ENCODE measurements around the gene PPEF1.

The PPEF1 gene

GRCh38 chrX:18681996-18682395 is 25.4 kb upstream of the PPEF1 start:
- Histone ChIP-seq H3K27ac (ENCODE audit: low read length) (no peak overlapping the region), H3K36me3 (ENCODE audit: control insufficient read depth, low read depth, low read length) (no peaks in the 10 kb centered on the region), H3K27me3 (ENCODE audit: control insufficient read depth, insufficient read depth, low read length) (no peaks in the 10 kb centered on the region), H3K9me3 (ENCODE audit: control insufficient read depth, low read depth, low read length) (peaks cover 4% of the 10 kb centered on the region), H3K4me3 (ENCODE audit: low read length) (no peak overlapping the region), H3K4me1 (ENCODE audit: control insufficient read depth, low read depth, low read length) (peaks cover 3% of the 10 kb centered on the region), H3K9ac (ENCODE audit: low read length) (no peak overlapping the region)

GRCh38 chrX:18682979-18683387 is 24.5 kb upstream of the PPEF1 start:
- no peak overlapping the region for H3K9ac ChIP-seq (ENCODE audit: low read length)
- H3K36me3 ChIP-seq (ENCODE audit: control insufficient read depth, low read depth, low read length) = no peaks in the 10 kb centered on the region
- no peak overlapping the region for H3K4me3 ChIP-seq (ENCODE audit: low read length)
- peaks cover 8% of the 10 kb centered on the region for H3K9me3 ChIP-seq (ENCODE audit: control insufficient read depth, low read depth, low read length)
- H3K27me3 ChIP-seq (ENCODE audit: control insufficient read depth, insufficient read depth, low read length) = no peaks in the 10 kb centered on the region
- H3K4me1 ChIP-seq (ENCODE audit: control insufficient read depth, low read depth, low read length) = peaks cover 3% of the 10 kb centered on the region
- H3K27ac ChIP-seq (ENCODE audit: low read length) = no peak overlapping the region

GRCh38 chrX:18687856-18688495 is 19.5 kb upstream of the PPEF1 start:
- H3K27me3 ChIP-seq (ENCODE audit: control insufficient read depth, insufficient read depth, low read length) = no peaks in the 10 kb centered on the region

GRCh38 chrX:18691431-18691830 is 16.0 kb upstream of the PPEF1 start:
- Histone ChIP-seq H3K27ac (ENCODE audit: low read length) (no peak overlapping the region), H3K9me3 (ENCODE audit: control insufficient read depth, low read depth, low read length) (peaks cover 37% of the 10 kb centered on the region), H3K4me3 (ENCODE audit: low read length) (no peak overlapping the region), H3K9ac (ENCODE audit: low read length) (no peak overlapping the region), H3K27me3 (ENCODE audit: control insufficient read depth, insufficient read depth, low read length) (no peaks in the 10 kb centered on the region), H3K36me3 (ENCODE audit: control insufficient read depth, low read depth, low read length) (no peaks in the 10 kb centered on the region), H3K4me1 (ENCODE audit: control insufficient read depth, low read depth, low read length) (peaks cover 3% of the 10 kb centered on the region)

More at GRCh38 chrX:18687856-18688495, 19.5 kb upstream of the PPEF1 start:
- peaks cover 3% of the 10 kb centered on the region for H3K4me1 ChIP-seq (ENCODE audit: control insufficient read depth, low read depth, low read length)
- H3K36me3 ChIP-seq (ENCODE audit: control insufficient read depth, low read depth, low read length) = no peaks in the 10 kb centered on the region
- H3K4me3 ChIP-seq (ENCODE audit: low read length) = no peak overlapping the region
- H3K9ac ChIP-seq (ENCODE audit: low read length) = no peak overlapping the region
- no peak overlapping the region for H3K27ac ChIP-seq (ENCODE audit: low read length)
- peaks cover 18% of the 10 kb centered on the region for H3K9me3 ChIP-seq (ENCODE audit: control insufficient read depth, low read depth, low read length)

- H3K27ac ChIP-seq (ENCODE audit: low read length) = no peak overlapping the region
Observed at GRCh38 chrX:18692541-18692940, 14.9 kb upstream of the PPEF1 start.

GRCh38 chrX:18696653-18697052 is 10.8 kb upstream of the PPEF1 start:
- Histone ChIP-seq H3K36me3 (ENCODE audit: control insufficient read depth, low read depth, low read length) (no peaks in the 10 kb centered on the region), H3K27me3 (ENCODE audit: control insufficient read depth, insufficient read depth, low read length) (no peaks in the 10 kb centered on the region)

More at GRCh38 chrX:18692541-18692940, 14.9 kb upstream of the PPEF1 start:
- Histone ChIP-seq H3K4me3 (ENCODE audit: low read length) (no peak overlapping the region), H3K4me1 (ENCODE audit: control insufficient read depth, low read depth, low read length) (no peaks in the 10 kb centered on the region), H3K36me3 (ENCODE audit: control insufficient read depth, low read depth, low read length) (no peaks in the 10 kb centered on the region), H3K9me3 (ENCODE audit: control insufficient read depth, low read depth, low read length) (peaks cover 34% of the 10 kb centered on the region), H3K27me3 (ENCODE audit: control insufficient read depth, insufficient read depth, low read length) (no peaks in the 10 kb centered on the region), H3K9ac (ENCODE audit: low read length) (no peak overlapping the region)

GRCh38 chrX:18698737-18699650 is 8.5 kb upstream of the PPEF1 start:
- H3K4me3 ChIP-seq (ENCODE audit: low read length) = no peak overlapping the region
- H3K36me3 ChIP-seq (ENCODE audit: control insufficient read depth, low read depth, low read length) = no peaks in the 10 kb centered on the region
- H3K9ac ChIP-seq (ENCODE audit: low read length) = no peak overlapping the region
- H3K27ac ChIP-seq (ENCODE audit: low read length) = no peak overlapping the region
- no peaks in the 10 kb centered on the region for H3K27me3 ChIP-seq (ENCODE audit: control insufficient read depth, insufficient read depth, low read length)
- no peaks in the 10 kb centered on the region for H3K4me1 ChIP-seq (ENCODE audit: control insufficient read depth, low read depth, low read length)
- H3K9me3 ChIP-seq (ENCODE audit: control insufficient read depth, low read depth, low read length) = peaks cover 26% of the 10 kb centered on the region

More at GRCh38 chrX:18696653-18697052, 10.8 kb upstream of the PPEF1 start:
- Histone ChIP-seq H3K4me3 (ENCODE audit: low read length) (no peak overlapping the region), H3K27ac (ENCODE audit: low read length) (no peak overlapping the region), H3K9me3 (ENCODE audit: control insufficient read depth, low read depth, low read length) (peaks cover 29% of the 10 kb centered on the region), H3K9ac (ENCODE audit: low read length) (no peak overlapping the region), H3K4me1 (ENCODE audit: control insufficient read depth, low read depth, low read length) (no peaks in the 10 kb centered on the region)

- H3K9ac ChIP-seq (ENCODE audit: low read length) = no peak overlapping the region
- no peak overlapping the region for H3K4me3 ChIP-seq (ENCODE audit: low read length)
- H3K36me3 ChIP-seq (ENCODE audit: control insufficient read depth, low read depth, low read length) = no peaks in the 10 kb centered on the region
- no peaks in the 10 kb centered on the region for H3K27me3 ChIP-seq (ENCODE audit: control insufficient read depth, insufficient read depth, low read length)
- H3K4me1 ChIP-seq (ENCODE audit: control insufficient read depth, low read depth, low read length) = no peaks in the 10 kb centered on the region
- peaks cover 10% of the 10 kb centered on the region for H3K9me3 ChIP-seq (ENCODE audit: control insufficient read depth, low read depth, low read length)
- H3K27ac ChIP-seq (ENCODE audit: low read length) = no peak overlapping the region
Observed at GRCh38 chrX:18701621-18702361, 5.7 kb upstream of the PPEF1 start.

GRCh38 chrX:18702362-18703195 is 4.9 kb upstream of the PPEF1 start:
- Histone ChIP-seq H3K9me3 (ENCODE audit: control insufficient read depth, low read depth, low read length) (peaks cover 16% of the 10 kb centered on the region), H3K27me3 (ENCODE audit: control insufficient read depth, insufficient read depth, low read length) (no peaks in the 10 kb centered on the region), H3K36me3 (ENCODE audit: control insufficient read depth, low read depth, low read length) (no peaks in the 10 kb centered on the region), H3K4me3 (ENCODE audit: low read length) (no peak overlapping the region), H3K27ac (ENCODE audit: low read length) (no peak overlapping the region), H3K9ac (ENCODE audit: low read length) (no peak overlapping the region), H3K4me1 (ENCODE audit: control insufficient read depth, low read depth, low read length) (no peaks in the 10 kb centered on the region)

GRCh38 chrX:18709833-18710232 is 2.4 kb downstream of the PPEF1 start:
- H3K9me3 ChIP-seq (ENCODE audit: control insufficient read depth, low read depth, low read length) = peaks cover 21% of the 10 kb centered on the region
- H3K27me3 ChIP-seq (ENCODE audit: control insufficient read depth, insufficient read depth, low read length) = no peaks in the 10 kb centered on the region
- H3K4me1 ChIP-seq (ENCODE audit: control insufficient read depth, low read depth, low read length) = no peaks in the 10 kb centered on the region
- no peaks in the 10 kb centered on the region for H3K36me3 ChIP-seq (ENCODE audit: control insufficient read depth, low read depth, low read length)
- no peak overlapping the region for H3K27ac ChIP-seq (ENCODE audit: low read length)
- no peak overlapping the region for H3K9ac ChIP-seq (ENCODE audit: low read length)
- H3K4me3 ChIP-seq (ENCODE audit: low read length) = no peak overlapping the region

GRCh38 chrX:18714910-18715309 is 7.5 kb downstream of the PPEF1 start:
- no peaks in the 10 kb centered on the region for H3K36me3 ChIP-seq (ENCODE audit: control insufficient read depth, low read depth, low read length)
- H3K4me3 ChIP-seq (ENCODE audit: low read length) = no peak overlapping the region
- no peaks in the 10 kb centered on the region for H3K27me3 ChIP-seq (ENCODE audit: control insufficient read depth, insufficient read depth, low read length)
- H3K4me1 ChIP-seq (ENCODE audit: control insufficient read depth, low read depth, low read length) = no peaks in the 10 kb centered on the region
- no peak overlapping the region for H3K9ac ChIP-seq (ENCODE audit: low read length)
- no peak overlapping the region for H3K27ac ChIP-seq (ENCODE audit: low read length)
- peaks cover 17% of the 10 kb centered on the region for H3K9me3 ChIP-seq (ENCODE audit: control insufficient read depth, low read depth, low read length)

Measured in iPS-18a (cell line).